Measurements from ENCODE around the gene PRAMEF2. TPM values are rescaled to one million over a fixed set of nuclear protein-coding genes. Genes with fewer than 3 reads are reported as not detected.

Gene PRAMEF2
- total RNA-seq, 2 donors from 2014 or later, result not detected

Other genes with a start within 250 kb of the PRAMEF2 start
- gene DHRS3, start 238.9 kb upstream of the PRAMEF2 start, total RNA-seq, result 100 to 1,000 TPM in 1 of 2 donors, 10 to 100 TPM in 1; 74.3 to 106 TPM
- not detected for gene AADACL4, start 213.0 kb upstream of the PRAMEF2 start, total RNA-seq
- under 1 TPM; 0.09 to 0.18 TPM for gene AADACL3, start 141.0 kb upstream of the PRAMEF2 start, total RNA-seq
- not detected for gene CFAP107, start 110.9 kb upstream of the PRAMEF2 start, total RNA-seq
- gene PRAMEF12, start 83.3 kb upstream of the PRAMEF2 start, total RNA-seq, result not detected
- gene PRAMEF1, start 65.7 kb upstream of the PRAMEF2 start, total RNA-seq, result not detected
- not detected for gene PRAMEF11, start 25.7 kb upstream of the PRAMEF2 start, total RNA-seq
- not detected for gene HNRNPCL1, start 8.4 kb upstream of the PRAMEF2 start, total RNA-seq
- gene PRAMEF4, start 29.1 kb downstream of the PRAMEF2 start, total RNA-seq, result not detected
- not detected for gene PRAMEF10, start 41.2 kb downstream of the PRAMEF2 start, total RNA-seq
- not detected for gene PRAMEF7, start 59.5 kb downstream of the PRAMEF2 start, total RNA-seq
- not detected for gene PRAMEF6, start 90.5 kb downstream of the PRAMEF2 start, total RNA-seq
- gene PRAMEF27, start 199.5 kb downstream of the PRAMEF2 start, total RNA-seq, result not detected
- gene HNRNPCL3, start 203.7 kb downstream of the PRAMEF2 start, total RNA-seq, result not detected
- gene PRAMEF25, start 213.7 kb downstream of the PRAMEF2 start, total RNA-seq, result not detected